Adrenal gland (tissue), 5 donors: ENCODE measurements around the gene NARS2.

ENCODE experiments used
- CTCF ChIP-seq, 6 experiments: fragments of 450-650 bp in 4 of 6; fragments of 200-600 bp in 2 of 6; sonication (generic) in 1 of 6; IDR thresholded peaks; 1 replicate in 5 of 6; 2 replicates in 1 of 6; pipeline versions ENCODE4 v1.5.1 to v1.8.0; 2016 to 2021; ENCODE audit warnings: antibody characterized with exemption in 6 of 6, mild to moderate bottlenecking in 2 of 6, moderate library complexity in 1 of 6
- POLR2A ChIP-seq, 2 donors: fragments of 450-650 bp; IDR thresholded peaks; one replicate each; pipeline ENCODE4 v1.6.1; 2017; ENCODE audit warnings: antibody characterized with exemption in 2 of 2, mild to moderate bottlenecking in 2 of 2, moderate library complexity in 1 of 2
- donor health status: DM: no; HTN: no; CAD: no.

- no peak for TF ChIP-seq CTCF (IDR thresholded peaks at IDR 0.05)
- TF ChIP-seq POLR2A (IDR thresholded peaks at IDR 0.05): no peak
Measured at GRCh38 chr11:78588517-78588916, 13.9 kb upstream of the NARS2 start.
